Epithelial cell of proximal tubule (primary cell): ENCODE measurements around the gene RIPK4. TPM values are rescaled to one million over a fixed set of nuclear protein-coding genes. Genes with fewer than 3 reads are reported as not detected.

Experiments
- DNase-seq: peaks from one replicate; pipeline ENCODE4 v3.0.0-alpha.2; 2011; ENCODE audit warnings: low read depth
- H3K4me3 ChIP-seq: 2 replicates; pipeline ENCODE4 v1.5.1; 2011; ENCODE audit warnings: low read depth, mild to moderate bottlenecking, low read length
- total RNA-seq: library from RNA; depleted of rRNA; stranded (reverse); fragments of >200 nt; gene quantifications from 2 replicates; pipeline ENCODE4 v1.2.3, GENCODE V29; 2015
- TF ChIP-seq, protein P1 (sequence below): conservative IDR thresholded peaks from 2 replicates; pipeline ENCODE4 v1.5.1; 2012; ENCODE audit warnings: low read depth, mild to moderate bottlenecking, low read length

The RIPK4 gene
- total RNA-seq, 1 donor from 2014 or later = 20.2 TPM

DNA sequence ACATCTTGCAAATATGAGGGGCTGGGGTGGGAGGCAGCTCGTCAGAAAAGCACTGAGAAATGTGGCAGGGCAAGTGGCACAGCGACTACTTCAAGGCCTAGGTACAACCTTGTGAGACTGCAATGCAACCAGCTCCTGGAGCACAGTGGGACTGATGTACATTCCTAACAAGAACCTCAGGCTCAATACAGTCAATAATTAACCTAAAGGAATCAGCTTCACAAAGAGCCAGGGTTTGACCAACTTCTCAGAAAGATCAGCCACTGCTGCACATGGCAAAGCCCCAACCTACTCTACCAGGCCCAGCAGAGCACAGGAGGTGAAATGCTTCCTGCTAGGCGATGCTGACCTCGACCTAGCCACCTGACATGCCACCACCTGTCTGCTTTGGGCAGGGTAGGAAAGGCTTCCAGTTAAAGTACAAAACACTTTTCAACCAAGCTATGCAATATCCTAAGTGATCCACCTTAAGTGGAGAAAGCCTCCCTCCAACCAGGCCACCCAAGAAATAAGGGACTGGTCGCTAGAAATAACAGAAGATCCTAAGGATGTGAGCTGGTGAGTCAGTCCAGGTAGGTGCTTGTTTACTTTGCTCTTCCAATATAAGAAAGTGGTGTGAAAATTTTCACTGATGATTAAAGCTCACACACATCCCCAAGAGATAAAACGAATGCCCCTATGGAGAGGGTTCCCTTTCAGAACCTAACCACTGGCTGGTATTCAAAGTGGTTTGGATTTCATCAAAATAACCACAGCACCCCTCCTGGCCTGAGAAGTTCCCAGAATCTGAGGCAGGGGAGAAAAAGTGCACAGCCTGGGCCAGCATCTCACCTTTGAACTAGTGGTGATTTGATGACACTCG, 2.1 kb downstream of the RIPK4 start:
- H3K4me3 ChIP-seq = peak overlapping the region; percentile 90
- DNase-seq = peak; percentile 83
- TF ChIP-seq, protein P1, sequence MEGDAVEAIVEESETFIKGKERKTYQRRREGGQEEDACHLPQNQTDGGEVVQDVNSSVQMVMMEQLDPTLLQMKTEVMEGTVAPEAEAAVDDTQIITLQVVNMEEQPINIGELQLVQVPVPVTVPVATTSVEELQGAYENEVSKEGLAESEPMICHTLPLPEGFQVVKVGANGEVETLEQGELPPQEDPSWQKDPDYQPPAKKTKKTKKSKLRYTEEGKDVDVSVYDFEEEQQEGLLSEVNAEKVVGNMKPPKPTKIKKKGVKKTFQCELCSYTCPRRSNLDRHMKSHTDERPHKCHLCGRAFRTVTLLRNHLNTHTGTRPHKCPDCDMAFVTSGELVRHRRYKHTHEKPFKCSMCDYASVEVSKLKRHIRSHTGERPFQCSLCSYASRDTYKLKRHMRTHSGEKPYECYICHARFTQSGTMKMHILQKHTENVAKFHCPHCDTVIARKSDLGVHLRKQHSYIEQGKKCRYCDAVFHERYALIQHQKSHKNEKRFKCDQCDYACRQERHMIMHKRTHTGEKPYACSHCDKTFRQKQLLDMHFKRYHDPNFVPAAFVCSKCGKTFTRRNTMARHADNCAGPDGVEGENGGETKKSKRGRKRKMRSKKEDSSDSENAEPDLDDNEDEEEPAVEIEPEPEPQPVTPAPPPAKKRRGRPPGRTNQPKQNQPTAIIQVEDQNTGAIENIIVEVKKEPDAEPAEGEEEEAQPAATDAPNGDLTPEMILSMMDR = no peak

GRCh38 chr21:41763996-41764395, 2.9 kb downstream of the RIPK4 start:
- TF ChIP-seq, protein P1 = no peak
- DNase-seq = no peak
- H3K4me3 ChIP-seq = peak overlapping the region; percentile 90

- no peak for DNase-seq
- H3K4me3 ChIP-seq = peak overlapping the region; percentile 90
- TF ChIP-seq, protein P1 = no peak
These were observed 3.4 kb downstream of the RIPK4 start for GRCh38 chr21:41763398-41763931.

DNA sequence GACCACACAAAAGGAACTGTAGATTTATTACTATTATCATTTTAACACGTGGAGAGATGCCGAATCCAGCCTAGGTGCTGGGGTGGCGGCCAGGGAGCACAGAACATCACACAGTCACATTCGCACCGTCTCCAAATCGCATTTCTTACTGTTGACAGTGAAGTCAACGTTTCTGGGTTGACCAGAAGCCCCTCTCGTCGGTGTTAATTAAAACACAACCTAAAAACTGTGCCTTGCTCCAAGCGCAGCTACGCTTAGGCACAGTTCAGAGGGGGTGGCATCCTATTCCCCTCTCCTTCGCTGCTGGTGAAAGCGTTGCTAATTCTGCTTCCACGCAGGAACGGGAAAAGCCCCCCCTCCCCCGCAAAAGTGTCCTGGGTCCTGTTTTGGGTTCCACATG, 4.1 kb downstream of the RIPK4 start:
- TF ChIP-seq, protein P1 = no peak
- no peak for DNase-seq
- peak overlapping the region; percentile 90 for H3K4me3 ChIP-seq

GRCh38 chr21:41761934-41762635, 4.8 kb downstream of the RIPK4 start:
- no peak for DNase-seq
- TF ChIP-seq, protein P1 = no peak
- H3K4me3 ChIP-seq = peak overlapping the region; percentile 90

- TF ChIP-seq, protein P1 = no peak
- H3K4me3 ChIP-seq = peak overlapping the region; percentile 90
- DNase-seq = no peak
These were observed 5.5 kb downstream of the RIPK4 start for GRCh38 chr21:41761211-41761933.
